HG02885 (cell line): ENCODE results near the gene GRAMD2A.

Experiments
- ATAC-seq: cut with Tn5 transposase; IDR thresholded peaks from one replicate; pipeline ENCODE4 v1.9.1; 2021; ENCODE audit warnings: mild to moderate bottlenecking; ENCODE audit not compliant: unreplicated experiment, poor library complexity

GRAMD2A gene

GRCh38 chr15:72169236-72169920 lies 28.2 kb downstream of the GRAMD2A start:
- ATAC-seq, result no peak

- no peak for ATAC-seq
These were observed 28.8 kb downstream of the GRAMD2A start for GRCh38 chr15:72168808-72169190.

- no peak for ATAC-seq
These were observed 29.3 kb downstream of the GRAMD2A start for GRCh38 chr15:72168131-72168807.

- ATAC-seq, result no peak
These were observed 30.1 kb downstream of the GRAMD2A start for GRCh38 chr15:72167445-72167844.

GRCh38 chr15:72166716-72167417 lies 30.7 kb downstream of the GRAMD2A start:
- no peak for ATAC-seq

GRCh38 chr15:72163719-72164118 lies 33.9 kb downstream of the GRAMD2A start:
- no peak for ATAC-seq

GRCh38 chr15:72162569-72162968 lies 35.0 kb downstream of the GRAMD2A start:
- no peak for ATAC-seq

- no peak for ATAC-seq
These were observed 36.0 kb downstream of the GRAMD2A start for GRCh38 chr15:72161361-72162132.

- no peak for ATAC-seq
These were observed 36.8 kb downstream of the GRAMD2A start for GRCh38 chr15:72160696-72161245.

- ATAC-seq, result no peak
These were observed 40.7 kb downstream of the GRAMD2A start for GRCh38 chr15:72156928-72157327.

GRCh38 chr15:72155635-72156616 lies 41.7 kb downstream of the GRAMD2A start:
- peak; percentile 47 for ATAC-seq

- ATAC-seq, result no peak
These were observed 42.5 kb downstream of the GRAMD2A start for GRCh38 chr15:72155003-72155621.

GRCh38 chr15:72154316-72154715 lies 43.3 kb downstream of the GRAMD2A start:
- no peak for ATAC-seq

- no peak for ATAC-seq
These were observed 44.2 kb downstream of the GRAMD2A start for GRCh38 chr15:72153269-72154000.

GRCh38 chr15:72147418-72147817 lies 50.2 kb downstream of the GRAMD2A start:
- ATAC-seq, result no peak

GRCh38 chr15:72146934-72147333 lies 50.7 kb downstream of the GRAMD2A start:
- ATAC-seq, result no peak

- ATAC-seq, result no peak
These were observed 51.4 kb downstream of the GRAMD2A start for GRCh38 chr15:72146221-72146620.
